Measurements from ENCODE around the gene COPA.

The COPA gene

DNA sequence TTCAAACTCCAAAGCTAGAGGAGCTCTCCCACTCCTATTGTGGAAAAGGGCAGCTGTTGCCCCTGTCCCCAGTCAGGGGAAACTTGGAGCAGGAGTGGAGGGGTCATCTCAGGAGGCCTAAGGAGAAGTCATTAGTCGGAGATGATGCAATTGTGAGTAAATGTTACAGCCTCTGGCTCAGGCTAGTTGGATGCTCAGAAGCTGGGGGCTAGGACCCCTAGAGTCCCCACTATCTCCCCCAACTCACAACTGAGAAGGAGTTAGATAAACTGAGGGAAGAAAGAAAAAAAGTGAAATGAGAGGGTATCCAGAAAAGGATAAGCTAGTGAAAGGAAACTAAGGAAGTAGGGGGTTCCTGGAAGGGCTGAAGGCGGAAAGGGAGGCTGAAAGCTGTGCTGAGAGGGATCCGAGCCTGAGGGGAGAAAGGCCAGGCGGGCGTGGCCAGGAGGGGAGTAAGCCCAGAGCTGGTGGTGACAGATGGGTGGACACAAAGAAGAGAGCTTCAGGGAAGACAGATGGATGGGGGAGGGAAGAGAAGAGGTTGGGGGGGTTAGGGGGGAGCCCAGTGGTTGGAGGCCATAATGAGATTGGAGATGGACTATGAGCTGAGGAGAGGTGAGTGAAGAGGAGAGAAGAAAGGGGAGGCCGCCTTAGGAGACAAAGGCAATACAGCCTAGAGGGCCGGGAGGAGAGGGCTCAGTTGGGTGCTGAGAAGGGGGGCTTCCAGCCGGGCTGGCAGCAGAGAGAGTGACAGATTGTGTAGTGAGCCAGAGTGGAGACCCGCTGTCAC is 19.3 kb upstream of the COPA start:
- DNase-seq (ENCODE audit: low read depth in 2 of 2), result no peak

DNA sequence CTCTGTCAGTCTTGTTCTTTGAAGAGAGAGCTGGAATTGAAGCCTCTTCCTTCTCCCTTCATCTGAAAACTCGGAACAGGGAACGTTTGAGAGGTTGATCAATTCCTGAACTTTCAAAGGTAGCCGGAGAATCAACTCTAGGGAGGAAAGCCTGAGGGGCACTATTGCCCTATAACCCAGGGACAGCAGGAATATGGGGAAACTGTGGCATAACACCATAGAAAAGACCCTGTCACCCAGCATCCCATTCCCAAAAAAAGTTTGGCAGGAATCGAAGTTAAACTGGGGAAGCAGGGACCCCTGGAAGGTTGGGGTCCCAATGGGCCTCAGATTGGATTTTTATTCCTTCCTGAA is 18.7 kb upstream of the COPA start:
- DNase-seq (ENCODE audit: low read depth in 2 of 2), result no peak

DNA sequence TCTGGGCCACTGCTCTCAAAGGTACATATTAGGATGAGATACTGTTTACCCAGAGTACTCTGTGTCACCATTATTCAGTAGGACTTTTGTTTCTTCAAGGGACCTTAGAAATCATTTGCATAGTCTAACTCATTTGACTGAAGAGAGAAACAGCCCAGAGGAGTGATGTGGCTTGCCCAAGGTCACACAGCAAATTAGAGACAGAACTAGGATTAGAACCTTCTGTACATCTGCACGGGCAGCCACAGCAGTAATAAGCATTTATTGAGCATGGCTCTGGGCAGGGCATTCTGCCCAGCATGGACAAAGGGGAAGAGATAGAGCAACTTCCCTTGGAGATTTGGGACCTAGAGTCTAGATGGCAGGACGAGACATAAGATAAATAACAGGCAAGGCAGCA is 18.1 kb upstream of the COPA start:
- no peak for DNase-seq (ENCODE audit: low read depth in 2 of 2)

DNA sequence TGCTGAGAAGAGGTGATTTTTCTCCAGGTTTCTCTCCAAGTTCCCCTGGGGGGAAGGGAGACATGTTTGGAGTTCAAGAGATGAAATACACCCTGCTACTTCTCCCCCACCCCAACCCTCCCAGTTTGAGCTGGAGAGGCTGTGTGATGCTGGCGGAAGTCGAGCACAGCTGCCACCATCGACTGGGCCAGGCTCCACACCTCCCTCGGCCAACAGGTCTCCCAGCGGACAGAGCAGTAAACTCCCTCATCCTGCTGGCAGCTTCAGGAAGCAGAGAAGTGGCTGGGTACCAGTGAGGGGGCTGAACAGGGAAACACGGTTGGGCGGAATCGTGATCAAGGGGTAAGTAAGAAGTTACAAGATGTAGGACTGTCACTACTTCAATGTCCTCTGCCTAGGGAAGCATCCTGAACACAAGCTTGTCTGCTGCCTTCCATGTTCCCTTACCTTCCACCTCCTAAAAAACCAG is 17.2 kb upstream of the COPA start:
- no peak for DNase-seq (ENCODE audit: low read depth in 2 of 2)

DNA sequence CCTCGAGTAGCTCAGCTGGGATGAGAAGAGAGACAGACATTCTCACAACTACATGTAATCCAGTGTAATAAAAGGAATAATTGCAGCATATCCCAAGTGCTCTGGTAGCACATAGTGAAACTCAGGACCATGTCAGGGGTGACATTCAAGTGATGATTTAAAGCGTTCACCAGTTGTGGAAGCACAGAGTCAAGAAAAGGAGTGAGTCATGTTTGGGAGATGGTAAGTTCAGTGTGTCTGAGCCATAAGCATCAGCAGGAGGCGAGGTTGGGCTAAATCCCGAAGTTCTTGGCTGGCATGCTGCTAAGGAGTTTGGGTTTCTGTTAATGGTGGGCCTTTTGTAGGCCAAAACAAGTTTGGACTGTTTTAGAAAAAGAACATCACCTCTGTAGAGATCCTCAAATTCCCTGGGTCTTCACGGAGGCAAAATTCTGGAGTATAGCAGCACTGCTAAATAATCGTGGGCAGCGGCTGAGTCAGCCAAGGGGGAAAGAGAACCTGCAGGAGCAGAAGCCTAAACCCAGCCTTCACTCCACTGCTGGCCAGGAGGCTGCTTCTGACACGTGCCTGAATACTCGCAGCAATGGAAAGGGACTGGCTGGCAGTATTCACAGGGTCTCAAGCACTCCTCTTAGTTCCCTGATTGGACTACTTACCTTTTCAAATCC is 16.6 kb upstream of the COPA start:
- DNase-seq (ENCODE audit: low read depth in 2 of 2), result no peak

DNA sequence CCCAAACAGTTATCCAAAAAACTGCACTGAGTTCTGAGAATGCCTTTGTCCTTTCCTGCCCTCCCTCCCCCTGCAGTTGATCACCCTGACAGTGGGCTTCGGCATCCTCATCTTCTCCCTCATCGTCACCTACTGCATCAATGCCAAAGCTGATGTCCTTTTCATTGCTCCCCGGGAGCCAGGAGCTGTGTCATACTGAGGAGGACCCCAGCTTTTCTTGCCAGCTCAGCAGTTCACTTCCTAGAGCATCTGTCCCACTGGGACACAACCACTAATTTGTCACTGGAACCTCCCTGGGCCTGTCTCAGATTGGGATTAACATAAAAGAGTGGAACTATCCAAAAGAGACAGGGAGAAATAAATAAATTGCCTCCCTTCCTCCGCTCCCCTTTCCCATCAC is 15.0 kb upstream of the COPA start:
- DNase-seq (ENCODE audit: low read depth in 2 of 2), result no peak

DNA sequence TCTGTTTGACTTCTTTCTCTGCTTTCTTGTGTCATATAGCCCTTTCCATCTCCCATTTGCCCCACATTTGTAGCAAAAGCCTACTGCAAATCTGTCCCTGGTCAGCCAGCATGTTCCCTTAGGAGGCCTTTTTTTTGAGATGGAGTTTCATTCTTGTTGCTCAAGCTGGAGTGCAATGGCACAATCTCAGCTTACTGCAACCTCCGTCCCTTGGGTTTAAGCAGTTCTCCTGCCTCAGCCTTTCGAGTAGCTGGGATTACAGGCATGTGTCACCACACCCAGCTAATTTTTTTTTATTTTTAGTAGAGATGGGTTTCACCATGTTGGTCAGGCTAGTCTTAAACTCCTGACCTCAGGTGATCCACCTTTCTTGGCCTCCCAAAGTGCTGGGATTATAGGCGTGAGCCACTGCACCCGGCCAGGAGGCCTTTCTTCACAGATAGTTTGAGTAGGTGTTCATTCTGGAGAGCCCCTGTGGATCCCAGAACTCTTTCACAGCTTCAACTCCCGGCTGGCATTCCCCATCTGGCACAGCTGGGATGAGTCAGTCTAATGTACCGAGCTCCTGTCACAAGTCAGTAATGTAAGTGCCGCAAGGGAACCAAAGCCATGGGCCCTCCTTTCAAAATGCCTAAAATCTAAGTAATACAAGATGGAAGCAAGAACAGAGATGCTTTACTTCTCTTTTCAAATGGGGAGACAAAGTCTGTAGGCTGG is 14.4 kb upstream of the COPA start:
- DNase-seq (ENCODE audit: low read depth in 2 of 2), result no peak

DNA sequence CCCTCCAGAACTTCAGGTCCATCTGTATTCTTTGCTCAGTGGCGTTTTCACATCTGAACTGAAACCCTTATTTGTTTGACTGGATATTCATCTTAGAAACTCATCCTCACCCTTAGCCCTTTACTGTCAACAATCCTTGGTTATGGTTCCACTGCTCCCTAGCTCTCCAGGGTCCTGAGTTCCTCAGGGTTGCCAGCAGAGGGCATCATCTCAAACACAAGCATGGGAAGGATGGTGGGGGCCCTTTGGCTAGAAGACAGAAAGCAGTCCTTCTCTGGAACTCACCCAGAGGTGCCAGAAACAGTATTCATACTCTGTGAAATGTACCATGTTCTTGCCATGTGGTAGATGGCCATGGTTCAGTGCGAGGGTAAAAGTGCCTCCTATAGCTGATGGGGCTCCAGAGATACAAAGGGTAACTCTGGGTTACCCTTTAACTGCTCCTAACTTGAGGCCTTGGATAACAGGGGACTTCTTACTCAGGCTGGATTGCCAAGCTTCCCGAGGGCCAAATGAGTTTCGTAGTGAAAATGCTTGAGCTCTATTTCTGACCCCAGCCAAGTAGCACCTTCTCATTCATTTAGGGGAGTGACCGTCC is 11.4 kb upstream of the COPA start:
- DNase-seq (ENCODE audit: low read depth in 2 of 2), result no peak

DNA sequence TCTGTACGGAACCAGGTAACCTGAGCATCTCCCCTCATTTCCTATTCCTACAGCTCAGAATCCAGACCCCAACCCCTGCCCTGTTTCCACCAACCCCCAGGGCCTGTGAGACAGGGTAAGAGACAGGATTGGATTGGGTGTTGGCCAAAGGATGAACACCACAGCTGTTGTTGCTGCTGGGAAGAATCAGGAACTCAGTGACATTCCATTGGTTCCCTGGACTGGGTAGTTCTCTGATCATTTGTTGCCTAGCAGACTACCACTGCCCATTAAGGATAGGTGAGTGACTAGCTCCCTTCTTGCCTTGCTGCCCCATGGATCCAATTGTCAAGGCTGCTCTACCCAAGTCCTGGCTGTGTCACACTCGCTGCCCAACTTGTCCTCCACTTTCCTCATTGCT is 10.2 kb upstream of the COPA start:
- no peak for DNase-seq (ENCODE audit: low read depth in 2 of 2)

DNA sequence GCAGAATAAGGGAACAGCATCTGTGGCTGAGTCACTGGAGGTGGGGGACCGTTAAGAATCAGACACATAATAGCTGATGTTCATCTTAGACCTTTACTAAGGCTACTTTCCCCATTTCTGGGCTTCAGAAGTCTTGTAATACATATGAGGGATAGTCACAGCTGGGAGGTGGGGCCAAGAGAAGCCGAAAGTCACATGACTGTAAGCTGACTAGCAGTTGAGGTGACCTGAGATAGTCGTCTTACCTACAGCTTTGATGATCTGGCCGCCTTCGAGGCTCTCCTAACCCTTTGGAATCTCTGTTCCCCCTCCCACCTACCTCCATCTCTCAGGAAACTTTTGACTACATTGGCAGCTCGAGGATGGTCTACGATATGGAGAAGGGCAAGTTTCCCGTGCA is 9.5 kb upstream of the COPA start:
- DNase-seq (ENCODE audit: low read depth in 2 of 2), result no peak

DNA sequence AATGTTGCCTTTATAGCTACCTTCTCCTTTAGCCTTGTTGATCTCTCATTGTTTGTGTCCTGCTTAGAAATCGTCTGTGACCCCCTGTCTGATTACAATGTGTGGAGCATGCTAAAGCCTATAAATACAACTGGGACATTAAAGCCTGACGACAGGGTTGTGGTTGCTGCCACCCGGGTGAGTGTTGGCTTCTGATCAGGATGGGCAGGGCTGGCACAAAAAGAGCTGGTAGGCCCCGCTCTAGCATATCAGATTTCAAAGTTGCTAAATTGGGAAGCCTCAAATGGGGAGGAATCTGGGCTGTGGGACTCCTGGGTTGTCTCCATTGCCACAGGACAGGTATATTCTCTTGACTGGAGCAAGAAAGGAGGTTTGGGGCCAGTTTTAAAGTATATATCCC is 8.6 kb upstream of the COPA start:
- DNase-seq (ENCODE audit: low read depth in 2 of 2), result no peak

DNA sequence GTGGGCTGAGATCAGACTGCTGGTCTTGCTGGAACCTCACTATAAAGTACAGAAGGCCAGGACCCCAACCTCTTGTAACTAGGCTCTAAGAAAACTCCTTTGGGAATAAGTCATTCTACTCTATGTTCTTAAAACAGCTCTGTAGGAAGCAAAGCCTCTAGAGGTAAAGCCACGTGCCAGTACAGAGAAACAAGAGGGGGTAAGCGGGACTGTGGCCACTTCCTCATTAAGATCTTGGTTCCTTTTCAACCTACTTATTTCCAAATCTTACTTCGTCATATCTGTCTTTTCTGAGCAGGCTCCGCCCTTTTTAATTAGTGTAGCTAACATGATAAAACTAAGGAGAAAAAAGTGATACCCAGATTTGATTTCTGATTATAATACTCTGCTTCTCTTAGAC is 3.9 kb upstream of the COPA start:
- no peak for DNase-seq (ENCODE audit: low read depth in 2 of 2)

DNA sequence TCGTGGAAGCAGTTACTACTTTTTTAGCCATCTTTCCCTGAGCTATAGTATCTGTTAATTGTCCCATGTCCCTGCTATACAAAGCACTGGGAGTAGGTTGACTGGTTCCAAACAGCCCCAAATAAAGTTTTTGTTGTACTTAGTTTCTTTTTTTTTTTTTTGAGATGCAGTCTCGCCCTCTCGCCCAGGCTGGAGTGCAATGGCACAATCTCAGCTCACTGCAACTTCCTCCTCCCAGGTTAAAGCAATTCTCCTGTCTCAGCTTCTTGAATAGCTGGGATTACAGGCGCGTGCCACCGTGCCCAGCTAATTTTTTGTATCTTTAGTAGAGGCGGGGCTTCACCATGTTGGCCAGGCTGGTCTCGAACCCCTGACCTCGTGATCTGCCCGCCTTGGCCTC is 3.4 kb upstream of the COPA start:
- DNase-seq (ENCODE audit: low read depth in 2 of 2), result no peak

DNA sequence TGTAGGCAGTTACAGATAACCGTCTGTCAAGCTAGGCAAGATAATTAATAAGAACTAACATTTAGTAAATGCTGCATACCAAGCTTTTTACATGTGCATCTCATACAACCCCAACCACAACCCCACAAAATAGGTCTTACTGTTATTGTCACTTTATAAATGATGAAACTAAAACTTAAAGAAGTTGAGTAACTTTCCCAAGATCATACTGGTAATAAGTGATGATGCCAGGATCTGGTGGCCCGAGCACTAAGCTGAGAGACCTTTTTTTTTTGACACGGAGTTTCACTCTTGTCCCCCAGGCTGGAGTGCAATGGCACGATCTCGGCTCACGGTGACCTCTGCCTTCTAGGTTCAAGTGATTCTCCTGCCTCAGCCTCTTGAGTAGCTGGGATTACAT is 1.9 kb upstream of the COPA start:
- DNase-seq (ENCODE audit: low read depth in 2 of 2), result no peak

DNA sequence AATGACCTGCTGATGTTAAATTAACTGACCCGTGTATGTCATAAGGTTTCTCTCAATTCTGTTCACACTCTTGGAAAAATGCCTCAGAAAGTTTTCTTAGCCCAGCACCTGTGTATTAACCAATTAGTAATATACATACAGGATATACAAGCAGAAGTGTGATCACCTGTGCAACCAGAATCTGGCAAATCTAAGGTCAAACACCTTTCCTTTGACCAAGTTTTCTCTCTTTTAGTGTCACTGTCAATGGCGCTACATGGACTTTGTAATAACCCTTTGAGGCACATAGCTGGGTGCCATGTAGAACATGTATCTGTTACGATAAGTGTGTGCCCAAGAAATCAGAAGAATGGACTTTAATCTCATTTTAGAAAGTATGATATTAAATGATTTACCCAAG is 1.2 kb upstream of the COPA start:
- DNase-seq (ENCODE audit: low read depth in 2 of 2), result no peak

DNA sequence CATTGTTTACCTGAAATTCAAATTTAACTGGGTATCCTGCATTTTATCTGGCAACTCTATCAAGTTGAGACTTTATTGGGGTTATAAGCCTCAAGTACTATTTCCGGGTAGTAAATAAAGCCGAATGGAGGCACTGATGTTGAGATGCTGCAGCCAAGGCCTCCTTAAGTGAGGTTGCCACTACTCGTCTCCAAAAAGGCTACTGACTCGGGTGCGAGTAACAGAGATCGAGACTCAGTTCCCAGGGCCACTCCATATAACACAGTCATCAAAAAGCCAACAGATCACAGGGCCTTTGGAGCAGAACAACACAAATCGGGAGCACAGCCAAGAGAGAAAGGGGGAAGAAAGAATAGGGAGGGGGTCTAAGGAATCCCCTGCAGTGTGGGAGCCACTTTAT is 524 bp downstream of the COPA start:
- no peak for DNase-seq (ENCODE audit: low read depth in 2 of 2)

DNA sequence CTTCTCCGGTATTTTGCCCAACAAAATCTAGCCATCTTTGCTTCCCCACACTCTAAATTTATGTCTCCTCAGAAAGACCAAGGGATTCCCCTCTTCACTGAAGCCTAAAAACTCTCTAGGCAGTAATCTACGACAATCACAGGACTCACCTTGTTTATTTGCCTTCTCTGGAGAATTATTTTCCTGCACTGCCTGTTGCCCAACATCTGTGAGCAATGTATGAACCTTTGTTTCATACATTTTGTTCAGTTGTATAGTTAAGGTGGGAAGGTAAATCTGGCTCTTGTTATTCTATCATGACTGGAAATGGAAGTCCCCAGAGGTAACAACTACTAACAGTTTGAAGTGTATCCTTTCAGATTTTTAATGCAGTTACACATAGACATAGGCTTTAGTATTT is 2.2 kb downstream of the COPA start:
- no peak for DNase-seq (ENCODE audit: low read depth in 2 of 2)

DNA sequence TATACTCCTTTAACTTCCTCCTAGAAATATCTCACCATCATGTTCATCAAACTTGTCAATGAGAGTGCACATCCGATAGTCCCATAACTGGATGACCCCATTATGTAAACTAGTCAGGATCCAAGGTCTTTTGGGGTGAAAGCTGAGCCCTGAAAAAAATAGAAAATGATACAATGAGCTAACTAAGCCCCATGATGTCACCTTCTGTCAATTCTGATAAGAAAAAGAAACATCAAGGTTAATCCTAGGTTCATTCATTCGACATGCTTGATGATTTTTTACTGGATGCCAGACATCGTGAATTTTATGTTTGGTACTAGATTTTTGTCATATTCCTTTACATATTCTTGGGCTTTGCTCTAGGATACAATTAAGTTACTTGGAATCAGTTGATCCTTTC is 2.9 kb downstream of the COPA start:
- no peak for DNase-seq (ENCODE audit: low read depth in 2 of 2)

DNA sequence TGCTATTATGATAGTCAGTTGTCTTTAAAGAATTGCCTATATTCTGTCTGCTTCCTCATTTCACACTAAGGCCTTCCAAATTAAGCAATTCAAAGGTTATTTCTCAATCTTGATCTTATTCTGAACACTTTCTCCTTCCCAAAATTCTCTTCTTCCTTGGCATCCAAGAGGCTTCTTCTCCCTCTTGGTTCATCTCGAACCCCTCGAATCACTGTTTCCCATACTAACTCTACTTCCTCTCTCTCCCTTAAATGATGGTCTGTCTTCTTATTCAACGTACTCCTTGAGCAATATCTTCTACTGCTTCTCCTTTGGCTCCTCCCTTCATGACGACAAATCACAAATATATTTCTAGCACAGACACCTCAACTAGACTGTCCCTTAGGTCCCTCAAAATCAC is 4.5 kb downstream of the COPA start:
- DNase-seq (ENCODE audit: low read depth in 2 of 2), result no peak

DNA sequence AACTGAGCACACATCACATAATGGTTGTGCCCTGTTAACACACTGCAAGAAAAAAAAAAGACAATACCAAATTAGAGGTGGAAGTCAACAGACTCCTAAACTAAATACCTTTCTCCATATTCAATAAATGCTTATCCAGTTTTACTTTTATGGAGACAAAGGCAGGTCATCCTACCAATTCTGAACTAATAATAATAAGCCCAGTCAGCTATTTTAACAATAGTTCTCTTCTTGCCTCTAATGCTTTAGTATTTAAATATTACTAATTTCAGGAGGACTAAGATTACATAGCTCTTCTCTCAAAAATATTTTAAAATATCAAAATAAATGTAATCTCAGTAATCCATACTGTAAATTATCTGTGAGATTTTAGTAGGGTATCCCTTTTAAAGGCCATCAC is 10.5 kb downstream of the COPA start:
- DNase-seq (ENCODE audit: low read depth in 2 of 2), result no peak

DNA sequence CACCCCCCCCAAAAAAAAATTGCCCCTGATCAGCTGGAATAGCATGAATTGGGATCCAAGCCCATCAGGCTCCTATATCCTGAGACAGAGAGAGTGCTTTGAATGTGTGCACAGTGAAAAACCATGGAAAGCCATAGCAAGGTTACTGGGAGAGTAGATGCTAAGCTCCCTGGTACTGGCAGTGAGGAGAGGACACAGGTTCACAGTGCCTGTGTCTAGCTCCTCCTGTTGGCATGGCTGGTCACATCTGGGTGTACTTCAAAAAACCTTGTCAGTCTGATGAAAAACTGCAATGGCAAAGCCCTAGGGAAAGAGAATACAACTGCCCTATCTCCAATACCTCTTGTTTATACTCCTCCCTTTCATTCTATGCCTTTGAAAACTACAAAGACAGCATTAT is 12.9 kb downstream of the COPA start:
- no peak for DNase-seq (ENCODE audit: low read depth in 2 of 2)

DNA sequence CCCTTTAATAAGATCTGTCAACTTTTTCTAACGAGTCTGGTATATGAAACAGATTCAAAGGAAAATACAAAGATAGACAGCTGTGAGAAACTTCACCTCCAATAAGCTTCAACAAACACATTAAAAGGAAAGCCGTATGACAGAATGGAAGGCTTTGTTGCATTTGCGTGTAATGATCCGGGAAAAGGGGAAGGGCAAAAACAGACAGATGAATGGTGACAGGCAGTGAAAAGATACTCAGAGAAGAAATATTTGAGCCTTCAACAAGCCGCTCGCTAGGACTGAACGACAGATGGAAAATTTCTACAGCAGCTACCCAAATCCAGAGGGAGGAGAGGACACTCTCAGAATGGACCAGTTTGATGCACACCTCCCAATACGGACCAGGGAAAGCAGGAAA is 14.9 kb downstream of the COPA start:
- DNase-seq (ENCODE audit: low read depth in 2 of 2), result no peak

DNA sequence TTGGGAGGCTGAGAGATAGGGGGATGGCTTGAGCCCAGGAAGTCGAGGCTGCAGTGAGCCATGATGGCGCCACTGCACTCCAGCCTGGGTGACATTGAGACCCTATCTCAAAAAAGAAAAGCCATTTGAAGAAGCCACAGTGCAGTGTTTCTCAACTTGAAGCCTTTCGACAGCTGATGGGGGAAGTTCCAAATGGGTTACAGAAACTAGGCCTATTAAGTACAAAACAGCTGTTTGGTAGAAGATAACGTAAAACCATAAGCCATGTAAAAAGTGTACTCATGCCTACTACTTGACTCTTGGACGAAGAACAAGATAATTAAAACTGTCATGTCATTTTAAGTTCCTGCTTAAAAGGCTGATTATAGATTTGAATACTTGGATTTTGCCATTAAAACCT is 16.6 kb downstream of the COPA start:
- no peak for DNase-seq (ENCODE audit: low read depth in 2 of 2)

Data from stimulated activated CD4-positive, alpha-beta T cell treated with anti-CD3 and anti-CD28 coated beads, Interleukin-1b, Interleukin-23, amount 100 ng/mL, for 4 hours (primary cell).